ENCODE results near the gene PGP. TPM values are rescaled to one million over a fixed set of nuclear protein-coding genes. Genes with fewer than 3 reads are reported as not detected.

PGP gene
- total RNA-seq, 1 experiment from 2014 or later: 48.7 TPM

GRCh38 chr16:2235695-2236336, 21.2 kb upstream of the PGP start:
- ChIA-PET POLR2A (no interaction called here), CTCF (no interaction called here)
- H3K4me1 ChIP-seq (ENCODE audit: control insufficient read depth, insufficient read depth, low read length): peaks cover 8% of the 10 kb centered on the region
- H3K9me3 ChIP-seq (ENCODE audit: control insufficient read depth, insufficient read depth, low read depth, low read length): no peaks in the 10 kb centered on the region
- no peaks in the 10 kb centered on the region; the same call in 1 of the 2 replicates for H3K36me3 ChIP-seq (ENCODE audit: control insufficient read depth, insufficient read depth, low read length)
- H3K4me3 ChIP-seq (ENCODE audit: low read depth in 2 of 2, low read length in 2 of 2): no peak overlapping the region
- H3K27ac ChIP-seq (ENCODE audit: low read length): no peak overlapping the region
- intact Hi-C loops (cut with micrococcal nuclease; ENCODE audit: unreplicated experiment): no loop called here
- ATAC-seq (peak; percentile 6), DNase-seq (ENCODE audit: low read depth, low spot score) (no peak)
- no TSS peak for BruUV-seq (replicated peaks)
- in situ Hi-C loops (cut with HindIII; ENCODE audit: low pct_unique_long_range_greater_than_20kb, low sequenced_read_pairs): no loop called here
- no peaks in the 10 kb centered on the region for H3K27me3 ChIP-seq (ENCODE audit: control insufficient read depth, insufficient read depth, low read length)
- TF ChIP-seq, protein P1, sequence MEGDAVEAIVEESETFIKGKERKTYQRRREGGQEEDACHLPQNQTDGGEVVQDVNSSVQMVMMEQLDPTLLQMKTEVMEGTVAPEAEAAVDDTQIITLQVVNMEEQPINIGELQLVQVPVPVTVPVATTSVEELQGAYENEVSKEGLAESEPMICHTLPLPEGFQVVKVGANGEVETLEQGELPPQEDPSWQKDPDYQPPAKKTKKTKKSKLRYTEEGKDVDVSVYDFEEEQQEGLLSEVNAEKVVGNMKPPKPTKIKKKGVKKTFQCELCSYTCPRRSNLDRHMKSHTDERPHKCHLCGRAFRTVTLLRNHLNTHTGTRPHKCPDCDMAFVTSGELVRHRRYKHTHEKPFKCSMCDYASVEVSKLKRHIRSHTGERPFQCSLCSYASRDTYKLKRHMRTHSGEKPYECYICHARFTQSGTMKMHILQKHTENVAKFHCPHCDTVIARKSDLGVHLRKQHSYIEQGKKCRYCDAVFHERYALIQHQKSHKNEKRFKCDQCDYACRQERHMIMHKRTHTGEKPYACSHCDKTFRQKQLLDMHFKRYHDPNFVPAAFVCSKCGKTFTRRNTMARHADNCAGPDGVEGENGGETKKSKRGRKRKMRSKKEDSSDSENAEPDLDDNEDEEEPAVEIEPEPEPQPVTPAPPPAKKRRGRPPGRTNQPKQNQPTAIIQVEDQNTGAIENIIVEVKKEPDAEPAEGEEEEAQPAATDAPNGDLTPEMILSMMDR (IDR thresholded peaks at IDR 0.05): no peak
- no peak for TF ChIP-seq REST (IDR thresholded peaks at IDR 0.05; ENCODE audit: insufficient read depth in 1 of 2, low read depth in 2 of 2, low read length in 1 of 2)
- TF ChIP-seq POLR2AphosphoS5 (IDR thresholded peaks at IDR 0.05; ENCODE audit: low read depth, low read length): no peak
- TF ChIP-seq SIN3A (IDR thresholded peaks at IDR 0.05; ENCODE audit: borderline replicate concordance, insufficient read depth, low read depth, low read length): no peak
- TF ChIP-seq TCF7L2 (IDR thresholded peaks at IDR 0.05; ENCODE audit: low read depth, low read length): no peak

GRCh38 chr16:2235234-2235651, 20.6 kb upstream of the PGP start:
- TF ChIP-seq, protein P1 (IDR thresholded peaks at IDR 0.05): no peak
- no peak for TF ChIP-seq TCF7L2 (IDR thresholded peaks at IDR 0.05; ENCODE audit: low read depth, low read length)
- no peak; the same call in 1 of the 2 replicates for TF ChIP-seq POLR2AphosphoS5 (IDR thresholded peaks at IDR 0.05; ENCODE audit: low read depth, low read length)
- TF ChIP-seq SIN3A (IDR thresholded peaks at IDR 0.05; ENCODE audit: borderline replicate concordance, insufficient read depth, low read depth, low read length): no peak
- TF ChIP-seq REST (IDR thresholded peaks at IDR 0.05; ENCODE audit: insufficient read depth in 1 of 2, low read depth in 2 of 2, low read length in 1 of 2): 0 out of 4 replicates have a peak, but pooled peaks of 1 of the 2 experiments have one; percentile 40
- BruUV-seq (replicated peaks): no TSS peak
- Histone ChIP-seq H3K9me3 (ENCODE audit: control insufficient read depth, insufficient read depth, low read depth, low read length) (no peaks in the 10 kb centered on the region), H3K27ac (ENCODE audit: low read length) (no peak overlapping the region), H3K36me3 (ENCODE audit: control insufficient read depth, insufficient read depth, low read length) (no peaks in the 10 kb centered on the region; the same call in 1 of the 2 replicates), H3K4me1 (ENCODE audit: control insufficient read depth, insufficient read depth, low read length) (peaks cover 8% of the 10 kb centered on the region), H3K4me3 (ENCODE audit: low read depth in 2 of 2, low read length in 2 of 2) (no peak overlapping the region), H3K27me3 (ENCODE audit: control insufficient read depth, insufficient read depth, low read length) (no peaks in the 10 kb centered on the region)
- no peak for DNase-seq (ENCODE audit: low read depth, low spot score)
- POLR2A ChIA-PET: no interaction called here
- in situ Hi-C loops (cut with HindIII; ENCODE audit: low pct_unique_long_range_greater_than_20kb, low sequenced_read_pairs) (no loop called here), intact Hi-C loops (cut with micrococcal nuclease; ENCODE audit: unreplicated experiment) (no loop called here)
- CTCF ChIA-PET: no interaction called here
- no peak for ATAC-seq
